Central memory CD4-positive, alpha-beta T cell (primary cell): Measurements from ENCODE around the gene B3GNT9.

Source experiments
- DNase-seq: peaks from one replicate; pipeline ENCODE4 v3.0.0; 2022

B3GNT9 gene

DNA sequence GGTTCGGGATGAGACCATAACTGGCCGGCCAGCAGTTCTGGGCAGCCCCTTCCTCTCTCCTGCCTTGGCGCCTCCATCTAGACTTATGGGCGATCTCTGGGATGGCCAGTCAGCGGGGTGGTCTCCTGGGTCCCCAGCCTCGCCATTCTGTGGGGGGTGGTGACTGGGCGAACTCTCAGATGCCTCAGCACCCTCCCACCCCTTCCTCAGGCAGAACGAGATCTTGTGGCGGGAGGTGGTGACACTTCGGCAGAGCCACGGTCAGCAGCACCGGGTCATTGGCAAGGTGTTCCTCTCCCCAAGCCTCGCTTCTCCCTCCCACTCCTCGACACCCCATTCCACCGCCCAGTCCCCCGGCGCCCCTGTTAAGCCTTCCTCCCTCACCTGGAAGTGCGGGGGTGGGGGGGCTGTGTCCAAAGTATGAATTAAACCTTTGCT is 15.3 kb upstream of the B3GNT9 start:
- no peak for DNase-seq

GRCh38 chr16:67165121-67166078 is 14.6 kb upstream of the B3GNT9 start:
- DNase-seq = no peak

GRCh38 chr16:67164599-67165061 is 13.8 kb upstream of the B3GNT9 start, which contains the start of gene HSF4:
Gene HSF4 (plus strand): TSS chr16:67164745. CDS start chr16:67164812, 67 bp downstream.
- DNase-seq = no peak

DNA sequence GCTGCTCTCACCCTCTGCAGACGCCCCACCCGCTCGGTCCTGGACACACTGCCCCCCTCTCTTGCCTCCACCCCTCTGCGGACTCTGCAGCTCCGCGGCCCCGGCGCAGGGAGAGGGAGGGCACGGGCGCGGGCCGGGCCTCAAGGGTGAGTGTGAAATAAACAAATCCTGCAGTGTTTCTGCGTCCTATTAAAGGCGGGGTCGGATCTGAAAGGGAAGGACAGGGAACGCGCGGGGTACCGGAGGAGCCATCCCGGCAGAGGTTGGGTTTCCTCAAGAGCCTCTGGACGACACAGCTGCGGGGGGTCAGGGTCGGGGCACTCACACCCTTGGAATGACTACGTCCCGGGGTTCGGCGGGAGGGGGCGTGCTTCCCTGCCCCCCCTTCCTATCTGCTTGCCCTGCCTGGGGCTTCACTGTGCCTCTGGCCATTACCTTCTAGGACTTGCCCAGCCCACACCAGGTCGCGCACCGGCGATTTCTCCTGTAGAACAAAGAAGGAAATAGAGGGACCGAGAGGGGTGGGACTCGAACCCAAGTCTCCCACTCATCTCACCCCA is 13.3 kb upstream of the B3GNT9 start:
- DNase-seq = no peak

- peak; percentile 48 for DNase-seq
These were observed 12.6 kb upstream of the B3GNT9 start for GRCh38 chr16:67163164-67163998.

DNA sequence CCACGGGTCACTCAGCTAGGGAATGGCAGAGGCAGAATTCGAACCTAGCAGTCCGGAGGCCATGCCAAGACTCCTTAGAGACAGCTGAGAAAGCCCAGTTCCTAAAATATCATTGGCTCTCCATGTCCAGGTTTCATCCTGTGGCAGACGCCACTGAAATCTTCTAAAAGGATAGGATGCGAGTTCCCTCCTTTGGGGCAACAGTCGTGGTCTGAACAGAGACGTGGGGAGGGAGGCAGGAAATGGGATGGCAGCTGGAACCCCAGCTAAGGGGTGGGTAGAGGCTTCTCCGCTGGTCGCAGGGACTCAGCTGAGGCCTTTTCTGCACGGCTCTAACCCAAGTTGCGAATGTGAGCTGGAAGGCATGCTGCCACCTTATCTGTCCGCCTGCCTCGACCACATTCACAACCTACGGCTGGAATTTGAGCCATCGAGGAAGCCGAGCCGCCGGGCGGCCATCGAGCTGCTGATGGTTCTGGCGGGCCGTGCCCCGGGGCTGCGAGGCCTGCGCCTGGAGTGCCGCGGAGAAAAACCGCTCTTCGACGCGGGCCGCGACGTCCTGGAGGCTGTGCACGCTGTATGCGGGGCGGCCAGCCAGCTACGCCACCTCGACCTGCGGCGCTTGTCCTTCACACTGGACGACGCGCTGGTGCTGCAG is 11.8 kb upstream of the B3GNT9 start:
- DNase-seq = no peak

GRCh38 chr16:67161595-67162058 is 10.8 kb upstream of the B3GNT9 start:
- no peak for DNase-seq

- peak; percentile 88 for DNase-seq
These were observed 8.1 kb upstream of the B3GNT9 start for GRCh38 chr16:67158637-67159600.

GRCh38 chr16:67157892-67158635 is 7.3 kb upstream of the B3GNT9 start:
- DNase-seq = peak; percentile 65

DNA sequence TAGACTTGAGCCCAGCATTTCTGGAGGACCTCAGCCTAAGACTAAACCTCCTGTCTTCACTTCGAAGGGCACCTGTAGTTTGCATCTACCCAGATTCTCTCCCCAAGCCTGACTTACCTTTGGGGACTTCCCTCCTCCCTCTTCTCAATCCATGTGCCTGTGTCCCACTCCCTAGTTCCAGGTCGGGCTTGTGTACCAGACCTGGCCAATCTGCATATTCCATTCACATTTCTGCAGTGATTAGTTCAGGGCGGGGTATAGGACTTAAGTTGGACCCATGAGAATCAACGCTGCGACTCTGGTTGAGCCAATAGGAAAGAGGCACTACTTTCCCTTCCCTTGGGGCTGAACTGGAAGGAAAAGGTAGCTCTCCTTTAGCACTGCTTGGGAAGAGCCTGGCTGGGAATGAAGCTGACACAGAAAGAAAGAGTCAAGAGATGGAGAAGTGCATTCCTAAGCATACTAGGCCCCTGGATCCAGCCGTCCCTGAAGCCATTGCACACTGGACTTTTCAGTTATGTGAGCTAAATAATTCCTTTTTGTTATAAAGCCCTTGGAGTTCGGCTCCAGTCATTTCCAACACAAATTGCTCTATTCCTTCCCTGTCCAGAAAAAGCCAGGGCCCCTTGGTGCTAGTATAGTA is 6.4 kb upstream of the B3GNT9 start:
- DNase-seq = no peak

- no peak for DNase-seq
These were observed 5.5 kb upstream of the B3GNT9 start for GRCh38 chr16:67156143-67156844.

DNA sequence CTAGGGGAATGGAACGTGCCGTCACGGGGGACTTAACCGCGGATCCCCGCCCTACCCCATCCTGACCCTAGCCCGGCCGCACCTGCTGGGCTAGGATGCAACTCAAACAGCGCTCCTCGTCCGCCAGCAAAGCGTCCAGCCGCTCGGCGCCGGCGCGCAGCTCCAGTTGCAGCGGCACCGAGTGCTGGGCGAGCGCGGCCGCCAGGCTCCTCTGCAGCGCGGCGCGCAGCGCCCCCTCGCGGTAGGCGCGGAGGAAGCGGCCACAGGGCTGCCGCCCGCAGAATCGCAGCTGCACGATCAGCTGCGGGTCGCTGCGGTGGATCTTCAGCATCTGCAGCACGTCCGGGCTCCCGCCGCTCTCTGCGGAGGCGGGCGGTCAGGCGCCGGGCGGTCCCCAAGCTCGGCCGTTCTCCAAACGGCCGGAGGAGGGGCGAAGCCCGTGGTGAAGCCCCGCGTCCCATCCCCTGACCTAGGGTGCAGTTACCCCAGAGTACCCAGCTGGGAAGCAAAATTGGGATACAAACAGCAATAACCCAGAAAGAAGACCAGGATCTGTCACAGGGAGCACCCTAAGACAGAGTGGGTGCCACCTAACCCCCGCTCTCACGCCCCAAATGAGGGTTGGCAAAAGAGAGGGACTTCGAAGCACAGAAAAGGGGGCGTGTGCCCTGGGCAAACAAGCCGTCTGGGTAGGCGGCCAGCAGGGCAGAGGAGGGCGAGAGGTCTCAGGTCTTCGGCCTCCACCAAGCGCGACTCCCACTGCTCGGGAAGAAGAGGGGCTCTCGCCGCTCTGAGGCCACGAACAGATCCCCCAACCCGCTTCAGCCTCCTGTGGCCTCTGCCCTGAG is 4.7 kb upstream of the B3GNT9 start:
- DNase-seq = peak; percentile 76

GRCh38 chr16:67154578-67155294 is 3.9 kb upstream of the B3GNT9 start:
- DNase-seq = no peak

GRCh38 chr16:67151431-67152097 is 766 bp upstream of the B3GNT9 start:
- DNase-seq = no peak

- peak; percentile 30 for DNase-seq
These were observed 558 bp downstream of the B3GNT9 start for GRCh38 chr16:67150047-67150832.
